Activated CD4-positive, alpha-beta T cell treated with anti-CD3 and anti-CD28 coated beads, Interleukin-2, amount 50 U/mL, for 1 hour (primary cell): ENCODE measurements around the gene MAL.

Experiments used
- DNase-seq: peaks from one replicate; pipeline ENCODE4 v3.0.0-alpha.2; 2020

Gene MAL

DNA sequence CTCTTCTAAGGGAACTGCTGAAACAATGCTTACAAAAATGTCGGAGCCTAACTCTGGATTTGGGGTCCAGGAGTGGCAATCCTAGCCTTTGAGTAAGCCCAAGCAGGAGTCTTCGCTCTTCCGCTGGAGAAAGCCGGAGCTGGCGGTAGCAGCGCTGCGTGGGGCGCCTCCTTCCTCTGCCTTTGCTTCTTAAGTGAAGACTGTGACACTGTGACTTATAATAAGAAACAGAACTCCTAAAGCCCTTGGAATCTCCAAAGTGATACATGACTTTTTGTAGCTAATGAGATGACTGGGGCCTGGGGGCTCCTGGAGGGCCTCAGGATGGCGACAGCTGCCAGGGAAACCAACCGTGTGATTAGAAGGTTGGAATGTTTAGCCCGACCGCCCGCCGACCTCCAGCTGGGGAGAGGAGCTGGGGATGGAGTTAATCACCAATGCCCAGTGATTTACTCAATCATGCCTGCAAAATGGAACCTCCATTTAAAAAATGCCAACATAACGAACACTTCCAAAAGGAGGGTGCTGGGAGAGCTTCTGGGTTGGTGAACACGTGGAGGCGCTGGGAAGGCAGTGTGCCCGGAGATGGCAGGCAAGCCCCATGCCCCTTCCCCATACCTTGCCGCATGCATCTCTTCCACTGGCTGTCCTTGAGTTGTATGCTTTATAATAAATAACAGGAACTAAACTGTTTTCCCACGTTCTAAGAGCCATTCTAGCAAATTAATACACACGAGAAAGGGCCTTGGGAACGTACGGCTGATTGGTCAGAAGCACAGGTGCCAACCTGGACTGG, 29.0 kb upstream of the MAL start:
- DNase-seq: no peak

DNA sequence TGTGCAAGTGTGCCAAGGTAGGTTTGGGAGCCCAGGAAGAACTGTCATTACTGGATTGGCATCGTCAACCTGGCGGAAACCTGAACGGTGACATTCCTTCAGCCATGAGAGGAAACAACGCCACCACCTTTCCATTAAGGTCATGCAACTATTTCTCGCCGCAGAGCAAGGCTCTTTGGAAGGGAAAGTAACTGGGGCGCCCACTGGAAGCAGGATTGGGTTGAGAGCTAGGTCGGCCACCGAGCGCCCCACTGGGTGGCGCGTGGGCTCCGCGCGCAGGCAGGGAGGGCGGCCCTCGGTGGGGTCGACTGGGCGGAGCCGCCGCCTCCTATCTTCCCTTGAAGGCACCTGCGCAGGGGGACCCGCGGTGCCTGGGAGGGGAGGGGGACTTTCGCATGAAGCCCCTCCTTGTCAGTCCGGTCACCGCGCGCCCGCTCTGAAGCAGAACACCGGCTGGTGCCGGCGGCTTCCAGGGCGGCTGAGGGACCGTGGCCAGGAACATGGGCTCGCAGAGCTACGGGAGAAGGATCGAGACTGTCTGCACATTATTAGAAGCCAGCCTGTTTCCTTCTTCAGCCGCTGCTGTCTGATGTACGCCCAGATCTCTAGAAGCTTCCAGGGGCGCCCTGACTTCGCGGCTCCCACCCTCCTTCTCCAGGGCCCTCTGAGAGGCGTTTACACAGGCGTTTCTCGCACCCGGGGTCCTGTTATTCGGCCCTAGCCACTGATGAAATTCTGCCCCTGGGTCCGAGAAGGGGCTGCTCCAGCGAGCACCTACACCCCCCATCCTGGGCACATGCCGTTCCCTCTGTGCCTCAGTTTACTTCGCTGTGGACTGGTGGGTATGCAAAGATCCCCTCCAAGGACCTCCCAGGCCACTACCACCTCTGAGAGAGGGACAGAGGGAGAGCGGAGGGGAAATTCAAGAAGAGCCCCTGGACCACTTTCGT, 27.3 kb upstream of the MAL start:
- no peak for DNase-seq

- DNase-seq: no peak
Measured at GRCh38 chr2:94999431-94999883, 26.1 kb upstream of the MAL start.

DNA sequence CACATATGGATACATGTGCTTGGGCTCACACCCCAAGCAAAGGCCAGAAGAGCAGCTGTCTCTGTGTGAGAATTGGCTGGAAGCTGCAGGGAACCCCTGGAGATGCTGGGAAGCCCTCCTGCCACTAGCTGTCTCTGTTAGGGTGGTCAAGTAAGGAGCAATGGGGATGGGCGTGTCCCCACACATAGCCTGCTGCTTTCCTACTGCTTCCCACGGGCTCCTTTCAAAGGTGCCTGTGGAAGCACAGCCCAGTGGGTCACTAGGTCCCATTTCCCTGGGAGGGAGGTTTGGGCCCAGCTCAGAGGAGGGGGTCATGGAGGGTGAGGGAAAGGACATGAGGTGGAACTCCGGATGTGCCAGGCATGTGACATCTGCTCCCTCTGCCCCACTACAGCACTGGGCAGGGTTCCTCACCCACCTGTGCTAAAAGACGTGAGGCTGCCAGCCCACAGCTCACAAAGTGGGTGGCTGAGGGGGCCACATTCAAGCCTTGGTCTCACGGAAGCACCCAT, 24.4 kb upstream of the MAL start:
- DNase-seq: no peak

DNA sequence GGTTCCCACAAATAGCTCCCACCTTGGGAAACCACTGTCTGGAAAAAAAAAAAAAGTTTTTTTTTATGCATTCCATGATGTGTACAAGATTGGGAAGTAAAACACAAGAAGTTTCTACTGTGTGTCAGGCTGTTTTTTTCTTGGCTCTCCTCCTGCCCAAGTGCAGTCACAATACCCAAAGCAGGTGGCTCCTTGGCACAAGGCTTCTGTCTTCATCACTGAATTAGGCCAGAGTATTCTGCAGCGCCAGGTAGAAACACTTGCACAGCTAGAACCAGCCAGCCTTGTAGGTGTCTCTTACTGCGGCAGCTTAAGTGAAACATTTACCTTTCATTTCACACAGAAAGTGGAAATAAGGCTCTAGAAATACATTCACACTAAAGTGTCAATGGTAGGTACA, 23.8 kb upstream of the MAL start:
- no peak for DNase-seq

DNA sequence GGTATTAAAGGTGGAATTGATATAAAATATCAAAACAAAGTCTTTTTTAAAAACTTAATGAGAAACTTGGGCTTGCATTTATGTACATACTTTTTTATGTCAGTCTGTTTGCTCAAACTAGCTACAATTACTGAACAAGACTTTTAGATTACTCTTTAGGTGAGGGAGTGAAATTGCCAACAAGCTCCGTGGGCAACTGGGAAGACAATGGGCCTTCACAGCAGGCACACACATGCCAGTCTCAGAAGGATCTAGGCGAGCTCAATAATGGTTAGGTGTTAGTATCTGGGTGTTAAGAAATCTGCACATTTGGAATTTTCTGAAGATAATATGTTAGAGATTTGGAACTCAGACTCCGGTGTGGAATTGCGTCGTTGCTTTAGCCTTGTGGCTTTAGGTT, 23.0 kb upstream of the MAL start:
- no peak for DNase-seq

DNA sequence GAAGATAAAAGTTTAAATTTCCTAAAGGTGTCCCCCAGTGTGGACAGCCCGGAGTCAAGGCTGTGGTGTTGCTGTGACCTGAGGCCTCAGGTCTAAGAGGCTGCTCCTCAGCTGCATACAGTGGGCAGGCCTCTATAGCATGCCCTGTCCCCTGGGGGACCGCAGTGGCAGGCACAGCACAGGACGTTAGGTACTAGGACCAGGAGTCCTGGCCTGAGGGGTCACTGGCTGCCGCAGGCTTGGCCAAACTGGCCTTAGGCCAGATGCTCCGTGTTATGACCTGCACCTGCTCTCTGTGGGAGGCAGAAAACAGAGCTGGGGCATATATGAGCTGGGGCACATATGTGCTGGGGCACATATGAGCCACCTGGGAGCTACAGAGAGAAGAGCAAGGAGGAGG, 21.2 kb upstream of the MAL start:
- no peak for DNase-seq

- DNase-seq: no peak
Measured at GRCh38 chr2:95004711-95005110, 20.8 kb upstream of the MAL start.

DNA sequence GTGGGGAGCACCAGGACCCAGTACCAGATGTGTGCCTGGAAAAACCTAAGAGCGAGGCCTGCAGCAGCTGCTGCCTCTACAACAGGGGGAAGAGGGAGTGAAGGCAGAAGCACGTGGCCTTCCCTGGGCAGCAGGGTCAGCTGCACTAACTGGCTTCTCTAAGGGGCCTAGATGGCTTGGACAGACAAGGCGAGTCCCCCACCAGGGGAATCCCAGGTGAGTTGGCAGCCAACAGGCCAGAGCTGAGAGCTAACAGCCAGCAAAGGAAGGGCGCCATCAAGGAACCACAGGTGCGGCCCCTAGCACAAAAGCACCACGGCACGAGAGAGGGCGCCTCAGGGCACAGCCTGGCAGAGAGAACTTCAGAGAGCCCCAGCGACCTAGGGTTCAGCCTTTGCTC, 19.8 kb upstream of the MAL start:
- DNase-seq: no peak

- DNase-seq: no peak
Measured at GRCh38 chr2:95006588-95006987, 18.9 kb upstream of the MAL start.

- no peak for DNase-seq
Measured at GRCh38 chr2:95007031-95007609, 18.4 kb upstream of the MAL start.

GRCh38 chr2:95007822-95008221, 17.7 kb upstream of the MAL start:
- no peak for DNase-seq

DNA sequence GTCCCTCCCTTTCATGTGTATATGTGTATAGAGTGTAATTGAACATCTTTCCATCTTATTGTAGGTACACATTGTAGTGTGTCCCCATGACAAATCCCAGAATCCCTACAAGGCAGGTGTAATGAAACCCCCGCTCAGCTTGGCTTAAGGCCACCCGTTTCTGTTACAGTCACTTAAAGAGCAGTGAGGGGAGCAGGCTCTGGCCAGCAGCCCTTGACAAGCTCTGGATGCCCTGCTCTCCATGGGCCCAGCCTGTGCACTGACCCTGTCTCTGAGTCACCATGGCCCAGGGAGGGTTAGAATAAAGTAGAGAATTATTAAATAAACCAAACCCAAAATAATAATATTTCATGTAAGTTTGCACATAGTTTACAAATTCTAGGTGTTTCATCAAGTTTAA, 17.2 kb upstream of the MAL start:
- DNase-seq: no peak

DNA sequence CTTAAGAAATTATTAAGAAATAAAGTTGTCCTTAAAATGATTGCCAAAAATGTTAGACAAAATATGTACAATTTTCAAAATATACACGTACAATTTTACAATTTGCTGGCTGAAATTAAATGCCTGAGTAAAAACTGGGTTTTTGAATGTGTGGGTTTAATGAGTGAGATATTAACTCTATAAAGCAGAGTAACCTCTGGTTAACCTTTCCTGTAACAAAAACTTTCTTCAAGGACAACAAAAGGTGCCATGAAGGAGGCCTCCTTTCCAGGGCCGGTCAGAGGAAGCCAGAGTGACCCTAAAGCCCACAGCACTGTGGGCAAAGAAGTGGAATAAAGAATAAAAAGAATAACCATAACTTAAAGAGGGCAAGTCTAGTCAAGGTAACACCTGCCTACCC, 16.5 kb upstream of the MAL start:
- no peak for DNase-seq

DNA sequence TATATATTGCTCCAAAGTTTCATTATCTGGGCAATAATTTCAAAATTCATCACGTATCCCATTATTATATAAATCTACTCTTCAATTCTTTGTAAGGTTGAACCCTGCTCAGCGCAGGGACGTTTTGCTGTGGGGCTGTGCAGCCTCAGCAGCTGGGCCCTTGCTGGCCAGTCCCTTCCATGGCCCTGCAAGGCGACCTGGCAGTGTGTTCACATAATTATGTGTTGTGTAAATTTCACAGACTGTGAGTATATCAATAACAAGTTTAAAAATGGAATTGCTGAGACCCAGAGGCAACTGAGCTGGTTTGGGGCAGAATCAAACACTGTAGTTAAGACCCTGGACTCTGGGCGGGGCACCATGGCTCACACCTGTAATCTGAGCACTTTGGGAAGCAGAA, 16.1 kb upstream of the MAL start:
- DNase-seq: no peak

DNA sequence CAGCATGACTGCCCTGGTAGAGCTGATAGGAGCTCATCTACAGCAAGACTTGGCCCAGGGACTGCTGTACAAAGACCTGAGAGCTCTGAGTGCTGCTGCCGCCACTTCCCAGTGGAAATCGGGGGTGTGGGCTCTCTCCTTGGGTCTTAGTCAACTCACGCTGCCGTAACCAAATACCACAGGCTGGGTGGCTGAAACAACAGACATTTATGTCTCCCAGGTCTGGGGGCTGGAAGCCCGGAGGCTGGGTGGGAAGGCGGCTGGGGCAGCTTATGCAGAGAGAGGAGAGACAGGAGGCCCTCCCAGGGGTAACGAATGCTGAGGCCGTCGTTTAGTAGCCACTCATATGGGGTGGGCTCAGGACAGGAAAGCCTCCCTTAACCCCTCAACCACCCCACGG, 15.4 kb upstream of the MAL start:
- no peak for DNase-seq

- DNase-seq: no peak
Measured at GRCh38 chr2:95010718-95011117, 14.8 kb upstream of the MAL start.

DNA sequence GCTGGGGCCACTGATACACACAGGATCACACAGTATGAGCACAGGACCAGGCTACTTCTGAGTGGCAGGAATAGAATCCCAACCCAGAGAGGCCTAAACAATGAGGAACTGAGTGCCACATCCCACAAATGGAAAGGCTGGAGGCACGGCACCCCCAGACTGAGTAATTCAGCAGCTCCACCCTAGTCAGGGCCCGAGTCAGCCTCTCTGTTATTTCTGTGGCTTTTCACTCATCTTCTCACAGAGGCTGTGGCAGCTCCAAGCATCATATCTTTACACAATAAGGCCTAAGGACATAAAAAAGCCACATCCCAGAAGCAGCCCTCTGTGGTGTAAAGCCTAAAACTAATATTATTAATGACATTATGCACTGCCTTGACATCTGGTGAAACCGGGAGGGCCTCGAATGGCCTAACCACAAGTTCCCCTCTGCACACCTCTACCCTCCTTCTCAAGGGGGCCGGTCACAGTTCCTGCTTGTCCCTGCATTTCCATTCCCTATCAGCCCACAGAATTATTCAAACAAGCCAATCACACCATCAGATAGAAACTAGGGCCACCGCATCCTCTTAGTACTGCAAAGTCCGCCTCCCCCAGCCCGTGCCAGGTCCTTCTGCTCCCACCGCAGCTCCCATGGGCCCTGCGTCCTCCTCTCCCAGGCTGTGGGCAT, 12.5 kb upstream of the MAL start:
- no peak for DNase-seq

GRCh38 chr2:95013726-95014125, 11.8 kb upstream of the MAL start:
- no peak for DNase-seq

- DNase-seq: no peak
Measured at GRCh38 chr2:95014126-95014708, 11.3 kb upstream of the MAL start.

- no peak for DNase-seq
Measured at GRCh38 chr2:95015261-95015912, 10.1 kb upstream of the MAL start.

GRCh38 chr2:95016616-95017015, 8.9 kb upstream of the MAL start:
- no peak for DNase-seq
